Spleen (tissue), 11 donors: ENCODE results near the gene SIRT7. TPM values are rescaled to one million over a fixed set of nuclear protein-coding genes. Genes with fewer than 3 reads are reported as not detected.

Experiments
- DNase-seq: peaks from one replicate; pipeline ENCODE4 v3.0.0-alpha.2; 2020
- H3K27ac ChIP-seq, 8 donors: fragments of 200-600 bp; sonication (generic) in 7 of 8; 1 replicate in 4 of 8; 2 replicates in 4 of 8; pipeline versions ENCODE4 v1.5.0 to v1.8.0; 2016 to 2021; ENCODE audit warnings: inconsistent platforms in 4 of 8, mild to moderate bottlenecking in 4 of 8, moderate library complexity in 1 of 8
- H3K27me3 ChIP-seq, 7 donors: fragments of 200-600 bp; sonication (generic) in 6 of 7; replicated peaks in 1 of 7; 1 replicate in 4 of 7; 2 replicates in 3 of 7; pipeline versions ENCODE4 v1.5.0 to v1.8.0; 2016 to 2021; ENCODE audit warnings: inconsistent platforms in 3 of 7, mild to moderate bottlenecking in 1 of 7
- H3K36me3 ChIP-seq, 6 donors: fragments of 200-600 bp; sonication (generic) in 5 of 6; 1 replicate in 4 of 6; 2 replicates in 2 of 6; pipeline versions ENCODE4 v1.5.0 to v1.8.0; 2016 to 2021; ENCODE audit warnings: inconsistent platforms in 2 of 6
- H3K4me1 ChIP-seq, 6 donors: fragments of 200-600 bp; sonication (generic) in 5 of 6; 1 replicate in 3 of 6; 2 replicates in 3 of 6; pipeline versions ENCODE4 v1.5.0 to v1.8.0; 2016 to 2021; ENCODE audit warnings: inconsistent platforms in 3 of 6
- H3K4me3 ChIP-seq, 8 donors: fragments of 200-600 bp; sonication (generic) in 7 of 8; 1 replicate in 4 of 8; 2 replicates in 4 of 8; pipeline versions ENCODE4 v1.5.0 to v1.8.0; 2016 to 2021; ENCODE audit warnings: inconsistent platforms in 4 of 8, mild to moderate bottlenecking in 4 of 8, moderate library complexity in 2 of 8
- H3K9me3 ChIP-seq, 8 donors: fragments of 200-600 bp; sonication (generic) in 7 of 8; 1 replicate in 4 of 8; 2 replicates in 4 of 8; pipeline versions ENCODE4 v1.5.0 to v1.8.0; 2016 to 2021; ENCODE audit warnings: inconsistent platforms in 4 of 8
- POLR2A ChIP-seq, 3 donors: fragments of 450-650 bp; IDR thresholded peaks; one replicate each; pipeline ENCODE4 v1.5.1; 2017; ENCODE audit warnings: antibody characterized with exemption in 3 of 3, mild to moderate bottlenecking in 1 of 3
- POLR2AphosphoS5 ChIP-seq, 3 donors: sonication (generic); formaldehyde crosslinking; IDR thresholded peaks; one replicate each; pipeline ENCODE4 v1.5.1; 2017; ENCODE audit warnings: antibody characterized with exemption in 3 of 3
- WGBS, 5 donors: extraction: QIAGEN DNeasy Blood & Tissue Kit in 3 of 5; methylation state at CpG; one replicate each; pipeline versions ENCODE4 v1.1.5 to v1.1.7; 2013 to 2018; 5-methylcytosine and 5-hydroxymethylcytosine counted together
- intact Hi-C: fragments of 100-400 bp; cut with DNase I; formaldehyde crosslinking; loops from one replicate; pipeline ENCODE4 v1.15.0; 2023; ENCODE audit warnings: low total_unique reads
- polyA plus RNA-seq, 3 donors: library from polyadenylated mRNA; stranded (reverse); fragments of 200-250 nt; gene quantifications; one replicate each; pipeline ENCODE4 v1.2.1, GENCODE V29; 2013
- total RNA-seq, 7 donors: library from RNA; depleted of rRNA in 3 of 7; stranded (reverse); fragments of >200 nt in 3 of 7; fragmentation: NEBNext Ultra II Directional in 4 of 7; extraction: Animal tissue kit (Norgen Biotek cat#: 25700) in 4 of 7; gene quantifications; one replicate each; pipeline versions ENCODE4 v1.1.0 to v1.2.1, GENCODE V29; 2016 to 2021
- TF ChIP-seq, protein P1 (sequence below), 11 experiments: fragments of 200-600 bp in 7 of 11; fragments of 450-650 bp in 4 of 11; sonication (generic) in 4 of 11; IDR thresholded peaks in 8 of 11; conservative IDR thresholded peaks in 3 of 11; 1 replicate in 7 of 11; 2 replicates in 4 of 11; pipeline versions ENCODE4 v1.4.0 to v1.8.0; 2016 to 2021; ENCODE audit warnings: antibody characterized with exemption in 11 of 11, inconsistent platforms in 4 of 11, mild to moderate bottlenecking in 1 of 11
- donor health status: healthy with polysubstance abuse.
- donor health status: DM: no; HTN: no; CAD: no; lungs with moderate emphysema.
- donor health status: DM: no; HTN: no; CAD: no.
- donor health status: Bipolar disorder and iron deficiency.
- donor health status: healthy.
- donor health status: DM: no; HTN: no; CAD: no.
- donor health status: DM: yes; HTN: yes; CAD: no.

SIRT7 gene
- total and polyA plus RNA-seq, 10 donors: 28.5 to 54.5 (median 39.1) TPM

DNA sequence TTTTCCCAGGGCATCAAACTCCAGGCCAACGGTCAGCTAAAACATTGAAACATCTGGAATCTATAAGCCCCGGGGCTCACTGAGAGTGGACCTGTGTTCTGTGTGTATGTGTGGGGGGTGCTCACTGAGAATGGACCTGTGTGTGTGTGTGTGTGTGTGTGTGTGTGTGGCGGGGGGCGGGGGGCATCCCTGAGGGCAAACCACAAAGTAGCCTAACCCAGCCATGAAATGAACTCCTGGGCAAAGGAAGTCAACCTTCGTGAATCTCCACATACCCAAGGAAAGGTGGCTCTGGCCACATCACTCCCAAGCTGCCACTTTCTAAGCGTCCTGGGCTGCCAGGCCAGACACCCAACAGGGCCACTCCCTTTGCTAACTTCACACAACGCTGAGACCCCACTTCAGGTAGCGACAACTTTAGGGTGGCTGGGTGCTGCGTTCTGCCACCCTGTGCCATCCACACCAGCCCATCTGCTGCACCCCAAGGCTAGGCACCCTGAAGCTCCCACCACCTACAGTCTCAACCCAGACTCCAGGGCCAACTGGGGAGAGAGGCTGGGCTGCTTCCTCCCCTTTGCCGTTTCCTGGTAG, 8.0 kb upstream of the SIRT7 start:
- peak overlapping the region; percentile 45 to 98 (median 94) for H3K27ac ChIP-seq
- DNase-seq: no peak
- H3K36me3 ChIP-seq: peaks cover 0 to 19% (median 13%) of the 10 kb centered on the region in 6 donors
- H3K4me1 ChIP-seq: peaks cover 24 to 76% (median 66%) of the 10 kb centered on the region in 6 donors
- 42 to 65% (median 59%) methylated on average over 8 to 10 of the region's 10 CpGs for WGBS, 5 donors
- TF ChIP-seq POLR2A (IDR thresholded peaks at IDR 0.05) (no peak), POLR2AphosphoS5 (IDR thresholded peaks at IDR 0.05) (no peak)
- TF ChIP-seq, protein P1, sequence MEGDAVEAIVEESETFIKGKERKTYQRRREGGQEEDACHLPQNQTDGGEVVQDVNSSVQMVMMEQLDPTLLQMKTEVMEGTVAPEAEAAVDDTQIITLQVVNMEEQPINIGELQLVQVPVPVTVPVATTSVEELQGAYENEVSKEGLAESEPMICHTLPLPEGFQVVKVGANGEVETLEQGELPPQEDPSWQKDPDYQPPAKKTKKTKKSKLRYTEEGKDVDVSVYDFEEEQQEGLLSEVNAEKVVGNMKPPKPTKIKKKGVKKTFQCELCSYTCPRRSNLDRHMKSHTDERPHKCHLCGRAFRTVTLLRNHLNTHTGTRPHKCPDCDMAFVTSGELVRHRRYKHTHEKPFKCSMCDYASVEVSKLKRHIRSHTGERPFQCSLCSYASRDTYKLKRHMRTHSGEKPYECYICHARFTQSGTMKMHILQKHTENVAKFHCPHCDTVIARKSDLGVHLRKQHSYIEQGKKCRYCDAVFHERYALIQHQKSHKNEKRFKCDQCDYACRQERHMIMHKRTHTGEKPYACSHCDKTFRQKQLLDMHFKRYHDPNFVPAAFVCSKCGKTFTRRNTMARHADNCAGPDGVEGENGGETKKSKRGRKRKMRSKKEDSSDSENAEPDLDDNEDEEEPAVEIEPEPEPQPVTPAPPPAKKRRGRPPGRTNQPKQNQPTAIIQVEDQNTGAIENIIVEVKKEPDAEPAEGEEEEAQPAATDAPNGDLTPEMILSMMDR (IDR thresholded peaks at IDR 0.05 in 8 of 11, conservative IDR thresholded peaks at IDR 0.05 in 3 of 11): no peak
- peak overlapping the region; percentile 83 to 99 (median 94) for H3K4me3 ChIP-seq
- intact Hi-C loops: no loop called here
- peaks cover 0 to 32% (median 25%) of the 10 kb centered on the region in 7 donors for H3K27me3 ChIP-seq
- no peaks in the 10 kb centered on the region for H3K9me3 ChIP-seq

DNA sequence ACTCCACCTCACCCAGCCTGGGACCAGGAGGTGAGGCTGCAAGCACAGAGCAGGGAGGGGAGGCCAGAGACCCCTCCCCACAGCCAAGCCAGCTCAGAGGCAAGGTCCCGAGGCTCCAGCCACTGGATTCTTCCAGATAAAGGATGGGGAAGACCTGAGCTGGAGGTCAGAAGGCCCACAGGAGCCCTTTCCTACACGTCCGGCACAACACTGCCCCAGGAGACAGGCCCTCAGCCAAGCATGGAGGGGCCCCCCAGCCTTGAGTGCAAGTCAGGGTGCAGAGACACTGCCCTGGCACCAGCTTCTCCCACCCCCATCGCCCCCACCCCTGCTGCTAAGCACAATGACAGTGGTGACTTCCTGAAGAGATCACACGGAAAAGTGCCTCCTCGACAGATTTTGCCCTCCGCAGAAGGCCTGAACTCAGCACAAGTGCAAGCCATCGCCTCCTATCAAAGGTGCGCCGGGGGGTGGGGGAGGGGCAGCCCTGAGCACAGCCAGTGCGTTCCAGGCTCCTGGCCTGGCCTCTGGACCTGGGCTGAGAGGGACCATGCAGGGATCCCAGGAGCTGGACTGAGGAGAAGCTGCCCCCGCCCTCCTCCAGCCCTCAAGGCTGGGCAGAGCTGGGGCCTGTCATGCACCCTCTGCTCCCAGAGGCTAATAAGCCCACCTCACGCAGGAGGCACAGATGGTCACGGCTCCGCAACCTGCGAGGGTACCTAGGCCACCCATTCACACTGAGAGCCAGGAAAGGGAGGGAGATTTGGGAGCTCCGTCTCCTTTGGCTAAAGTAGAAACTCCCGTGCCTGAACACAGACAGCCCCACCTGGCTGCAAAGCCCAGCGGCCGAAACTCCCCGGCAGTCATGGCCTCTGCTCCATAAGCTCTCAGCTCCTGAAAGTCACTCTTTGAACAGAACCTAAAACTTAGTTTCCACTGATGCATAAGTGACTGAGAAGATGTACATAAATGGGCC, 6.9 kb upstream of the SIRT7 start:
- 46 to 66% (median 62%) methylated on average over 16 to 21 of the region's 21 CpGs for WGBS, 5 donors
- DNase-seq: no peak
- Histone ChIP-seq H3K4me1 (peaks cover 24 to 87% (median 74%) of the 10 kb centered on the region in 6 donors), H3K4me3 (peak overlapping the region in 5 of 8 donors; percentile 20 to 61 (median 34)), H3K36me3 (peaks cover 0 to 30% (median 20%) of the 10 kb centered on the region in 6 donors), H3K27me3 (peaks cover 0 to 21% (median 19%) of the 10 kb centered on the region in 7 donors), H3K9me3 (no peaks in the 10 kb centered on the region), H3K27ac (peak overlapping the region in 7 of 8 donors; percentile 54 to 98 (median 95))
- TF ChIP-seq, protein P1 (IDR thresholded peaks at IDR 0.05 in 8 of 11, conservative IDR thresholded peaks at IDR 0.05 in 3 of 11): no peak
- TF ChIP-seq POLR2AphosphoS5 (IDR thresholded peaks at IDR 0.05): peak in 1 of 3 donors; percentile 45
- intact Hi-C loops: no loop called here

DNA sequence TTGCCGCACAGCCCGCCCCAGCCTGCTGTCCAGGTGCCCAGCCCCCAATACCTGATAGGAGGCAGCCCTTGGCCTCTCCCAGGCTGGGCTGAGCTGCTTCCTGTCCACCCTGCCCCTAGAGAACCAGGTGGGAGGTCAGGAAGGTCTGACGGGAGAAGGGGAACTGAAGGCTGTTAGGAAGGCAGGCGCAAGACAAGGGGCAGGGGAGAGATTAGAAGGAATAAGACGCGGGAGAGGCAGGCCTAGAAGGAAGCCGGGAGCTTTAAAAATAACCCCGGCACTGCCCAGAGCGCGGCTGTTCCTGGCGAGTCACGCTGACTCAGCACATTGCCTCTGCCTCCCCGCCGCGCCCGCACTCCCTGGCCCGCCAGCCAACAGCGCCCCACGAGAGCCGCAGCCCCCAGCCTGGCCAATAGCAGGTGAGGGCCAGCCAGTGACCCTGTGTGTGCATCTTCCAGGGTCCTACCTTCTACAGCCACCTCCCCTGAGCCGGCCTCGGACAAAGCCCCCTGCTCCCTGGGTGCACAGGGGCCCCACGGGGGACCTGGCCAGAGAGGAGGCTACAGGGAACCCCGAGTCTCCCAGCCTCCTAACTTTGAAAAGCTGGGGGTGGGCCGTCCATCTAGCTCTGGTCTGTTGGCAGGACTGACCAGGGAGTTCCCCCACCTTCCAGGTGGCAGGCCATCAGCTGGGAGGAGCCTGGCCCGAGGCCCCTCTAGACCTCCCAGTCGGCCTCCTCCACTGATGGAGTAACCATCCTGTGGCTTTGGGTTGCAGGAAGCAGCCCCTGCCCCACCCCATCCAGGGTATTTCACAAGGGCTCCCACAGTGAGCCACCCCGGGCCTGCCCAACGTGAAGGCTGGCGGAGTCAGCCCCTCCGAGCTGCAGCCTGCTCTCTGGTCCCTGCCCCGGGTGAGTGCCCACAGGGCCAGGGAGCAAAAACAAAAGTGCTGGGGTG, 5.6 kb upstream of the SIRT7 start:
- peaks cover 25 to 95% (median 74%) of the 10 kb centered on the region in 6 donors for H3K4me1 ChIP-seq

More for the DNA sequence above, 5.6 kb upstream of the SIRT7 start:
- H3K9me3 ChIP-seq: no peaks in the 10 kb centered on the region
- peaks cover 0 to 8% (median 6%) of the 10 kb centered on the region in 7 donors for H3K27me3 ChIP-seq
- H3K27ac ChIP-seq: peak overlapping the region in 7 of 8 donors; percentile 71 to 98 (median 95)
- intact Hi-C loops: no loop called here
- H3K4me3 ChIP-seq: peak overlapping the region in 6 of 8 donors; percentile 9 to 61 (median 31)
- TF ChIP-seq, protein P1 (IDR thresholded peaks at IDR 0.05 in 8 of 11, conservative IDR thresholded peaks at IDR 0.05 in 3 of 11): no peak
- peak; percentile 8 to 77 (median 49) for TF ChIP-seq POLR2AphosphoS5 (IDR thresholded peaks at IDR 0.05)
- peak; percentile 92 for DNase-seq
- H3K36me3 ChIP-seq: peaks cover 0 to 42% (median 20%) of the 10 kb centered on the region in 6 donors
- WGBS, 5 donors: 20 to 30% (median 23%) methylated on average over 20 to 32 of the region's 32 CpGs
